Vagina (tissue), 2 donors: ENCODE data around the gene IBA57.

Experiments used
- CTCF ChIP-seq, 3 experiments: fragments of 450-650 bp in 2 of 3; fragments of 200-600 bp in 1 of 3; sonication (generic) in 1 of 3; IDR thresholded peaks; one replicate each; pipeline ENCODE4 v1.5.1; 2017 to 2019; ENCODE audit warnings: antibody characterized with exemption in 3 of 3, mild to moderate bottlenecking in 2 of 3, moderate library complexity in 2 of 3
- POLR2A ChIP-seq, 2 donors: fragments of 450-650 bp; IDR thresholded peaks; one replicate each; pipeline ENCODE4 v1.6.1; 2017; ENCODE audit warnings: antibody characterized with exemption in 2 of 2, mild to moderate bottlenecking in 2 of 2, moderate library complexity in 2 of 2

GRCh38 chr1:228122921-228123441 is 42.6 kb upstream of the IBA57 start:
- TF ChIP-seq CTCF (IDR thresholded peaks at IDR 0.05) = no peak
- TF ChIP-seq POLR2A (IDR thresholded peaks at IDR 0.05) = no peak
